GM18861 (cell line): ENCODE results near the gene TRIM60.
"Not testable (repeated sequence)": the region's sequence is repeated elsewhere in the genome, so short reads cannot be mapped to it uniquely, and the experiment has no call there.

Source experiments
- ATAC-seq: cut with Tn5 transposase; IDR thresholded peaks from one replicate; pipeline ENCODE4 v1.9.1; 2021; ENCODE audit not compliant: unreplicated experiment

The TRIM60 gene

DNA sequence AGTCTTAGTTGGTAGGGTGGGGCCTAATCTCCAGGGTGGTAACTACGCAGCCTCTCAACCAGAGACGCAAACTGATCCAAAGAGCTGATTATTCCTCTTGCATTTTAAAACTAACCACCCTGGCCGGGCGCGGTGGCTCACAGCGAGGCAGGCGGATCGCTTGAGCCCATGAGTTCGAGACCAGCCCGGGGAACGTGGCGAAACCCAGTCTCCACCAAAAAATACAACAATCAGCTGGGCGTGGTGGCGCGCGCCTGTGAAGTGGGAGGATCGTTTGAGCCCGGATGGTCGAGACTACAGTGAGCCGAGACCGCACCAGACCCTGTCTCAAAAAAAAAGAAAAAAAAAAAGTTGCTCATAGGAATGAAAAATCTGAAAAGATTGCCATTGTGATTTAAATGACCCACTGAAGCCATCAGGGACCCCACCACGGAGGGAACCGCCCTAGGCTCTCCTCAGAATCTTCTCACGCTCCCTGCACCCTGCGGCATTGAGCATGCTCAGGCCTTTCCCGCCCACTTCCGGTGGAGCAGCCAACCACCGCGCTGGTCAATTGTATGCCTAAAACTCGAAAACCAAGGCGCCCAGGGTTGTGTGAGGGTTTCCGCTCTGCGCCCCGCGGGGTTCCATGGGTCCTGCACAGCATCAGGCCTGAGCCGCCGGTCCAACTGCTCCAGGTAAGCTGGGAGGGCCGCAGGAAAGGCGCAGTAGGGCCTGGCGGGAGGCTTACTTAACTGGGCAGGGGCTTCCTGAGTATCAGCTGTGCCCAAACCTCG lies at the start of gene TRIM60:
Gene TRIM60, plus strand, starts transcription at position 564 of the 776 bp plus-strand sequence. CDS start 8,074 bp downstream, outside the sequence.
- ATAC-seq = no peak

GRCh38 chr4:164989471-164989870 lies 42.3 kb upstream of the TRIM60 start:
- no peak for ATAC-seq

DNA sequence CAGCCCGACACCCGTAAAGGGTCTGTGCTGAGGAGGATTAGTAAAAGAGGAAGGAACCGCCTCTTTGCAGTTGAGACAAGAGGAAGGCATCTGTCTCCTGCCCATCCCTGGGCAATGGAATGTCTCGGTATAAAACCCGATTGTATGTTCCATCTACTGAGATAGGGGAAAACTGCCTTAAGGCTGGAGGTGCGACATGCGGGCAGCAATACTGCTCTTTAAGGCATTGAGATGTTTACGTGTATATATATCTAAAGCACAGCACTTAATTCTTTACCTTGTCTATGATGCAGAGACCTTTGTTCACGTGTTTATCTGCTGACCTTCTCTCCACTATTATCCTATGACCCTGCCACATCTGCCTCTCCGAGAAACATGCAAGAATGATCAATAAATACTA lies 41.0 kb upstream of the TRIM60 start:
- ATAC-seq = not testable (repeated sequence)

DNA sequence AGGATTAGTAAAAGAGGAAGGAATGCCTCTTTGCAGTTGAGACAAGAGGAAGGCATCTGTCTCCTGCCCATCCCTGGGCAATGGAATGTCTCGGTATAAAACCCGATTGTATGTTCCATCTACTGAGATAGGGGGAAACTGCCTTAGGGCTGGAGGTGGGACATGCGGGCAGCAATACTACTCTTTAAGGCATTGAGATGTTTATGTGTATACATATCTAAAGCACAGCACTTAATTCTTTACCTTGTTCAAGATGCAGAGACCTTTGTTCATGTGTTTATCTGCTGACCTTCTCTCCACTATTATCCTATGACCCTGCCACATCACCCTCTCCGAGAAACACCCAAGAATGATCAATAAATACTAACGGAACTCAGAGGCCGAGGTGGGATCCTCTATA lies 35.7 kb upstream of the TRIM60 start:
- ATAC-seq = not testable (repeated sequence)

DNA sequence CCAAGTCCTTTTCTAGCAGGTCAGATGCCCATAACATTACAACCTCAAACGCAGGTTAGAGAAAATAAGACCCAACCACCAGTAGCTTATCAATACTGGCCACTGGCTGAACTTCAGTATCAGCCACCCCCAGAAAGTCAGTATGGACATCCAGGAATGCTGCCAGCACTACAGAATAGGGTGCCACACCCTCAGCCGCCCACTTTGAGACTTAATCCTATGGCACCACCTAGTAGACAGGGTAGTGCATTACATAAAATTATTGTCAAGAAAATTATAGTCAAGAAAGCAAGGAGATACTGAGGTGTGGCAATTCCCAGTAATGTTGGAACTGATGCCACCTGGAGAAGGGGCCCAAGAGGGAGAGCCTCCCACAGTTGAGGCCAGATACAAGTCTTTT lies 34.5 kb upstream of the TRIM60 start:
- no peak for ATAC-seq

- ATAC-seq = no peak
Measured at GRCh38 chr4:164997941-164998340, 33.9 kb upstream of the TRIM60 start.

DNA sequence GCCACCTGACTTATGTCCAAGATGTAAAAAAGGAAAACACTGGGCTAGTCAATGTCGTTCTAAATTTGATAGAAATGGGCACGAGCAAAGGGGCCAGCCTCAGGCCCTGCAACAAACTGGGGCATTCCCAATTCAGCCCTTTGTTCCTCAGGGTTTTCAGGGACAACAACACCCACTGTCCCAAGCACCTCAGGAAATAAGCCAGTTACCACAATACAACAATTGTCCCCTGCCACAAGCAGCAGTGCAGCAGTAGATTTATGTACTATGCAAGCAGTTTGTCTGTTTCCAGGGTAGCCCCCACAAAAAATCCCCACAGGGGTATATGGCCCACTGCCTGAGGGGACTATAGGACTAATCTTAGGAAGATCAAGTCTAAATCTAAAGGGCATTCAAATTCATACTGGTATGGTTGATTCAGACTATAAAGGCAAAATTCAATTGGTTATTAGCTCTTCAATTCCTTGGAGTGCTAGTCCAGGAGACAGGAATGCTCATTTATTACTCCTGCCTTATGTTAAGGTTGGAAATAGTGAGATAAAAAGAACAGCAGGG lies 33.2 kb upstream of the TRIM60 start:
- ATAC-seq = not testable (repeated sequence)

DNA sequence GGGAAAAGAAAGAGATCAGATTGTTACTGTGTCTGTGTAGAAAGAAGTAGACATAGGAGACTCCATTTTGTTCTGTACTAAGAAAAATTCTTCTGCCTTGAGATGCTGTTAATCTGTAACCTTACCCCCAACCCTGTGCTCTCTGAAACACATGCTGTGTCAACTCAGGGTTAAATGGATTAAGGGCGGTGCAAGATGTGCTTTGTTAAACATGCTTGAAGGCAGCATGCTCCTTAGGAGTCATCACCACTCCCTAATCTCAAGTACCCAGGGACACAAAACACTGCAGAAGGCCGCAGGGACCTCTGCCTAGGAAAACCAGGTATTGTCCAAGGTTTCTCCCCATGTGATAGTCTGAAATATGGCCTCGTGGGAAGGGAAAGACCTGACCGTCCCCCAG lies 29.8 kb upstream of the TRIM60 start:
- not testable (repeated sequence) for ATAC-seq

DNA sequence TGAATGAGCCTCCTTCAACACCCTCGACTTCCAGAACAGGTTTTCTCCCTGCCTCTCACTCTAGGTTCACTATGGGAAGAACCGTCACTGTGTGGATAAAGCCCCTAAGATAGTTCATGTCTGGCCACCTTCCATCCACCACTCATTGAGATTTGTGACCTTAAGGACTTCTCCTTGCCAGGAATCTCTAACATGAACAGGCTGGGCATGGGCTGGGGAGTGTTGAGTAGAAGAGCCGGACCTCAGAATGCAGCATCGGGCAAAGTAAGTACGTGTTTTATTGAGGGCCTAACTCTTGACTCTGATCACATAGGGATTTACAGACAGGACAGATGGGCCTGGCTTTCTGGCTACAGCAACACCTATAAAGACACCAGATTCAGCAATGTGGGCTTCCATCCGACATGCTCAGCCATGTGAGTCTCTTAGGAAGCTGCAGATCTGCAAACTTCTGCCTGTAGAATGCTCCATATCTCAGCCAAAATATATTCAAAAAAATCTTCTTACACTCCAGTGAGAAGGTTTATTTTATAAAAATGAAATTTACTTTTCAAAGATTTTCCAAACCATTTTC lies 26.4 kb upstream of the TRIM60 start:
- no peak for ATAC-seq

- no peak for ATAC-seq
Measured at GRCh38 chr4:165006456-165006855, 25.3 kb upstream of the TRIM60 start.

GRCh38 chr4:165006886-165007285 lies 24.9 kb upstream of the TRIM60 start:
- ATAC-seq = no peak

DNA sequence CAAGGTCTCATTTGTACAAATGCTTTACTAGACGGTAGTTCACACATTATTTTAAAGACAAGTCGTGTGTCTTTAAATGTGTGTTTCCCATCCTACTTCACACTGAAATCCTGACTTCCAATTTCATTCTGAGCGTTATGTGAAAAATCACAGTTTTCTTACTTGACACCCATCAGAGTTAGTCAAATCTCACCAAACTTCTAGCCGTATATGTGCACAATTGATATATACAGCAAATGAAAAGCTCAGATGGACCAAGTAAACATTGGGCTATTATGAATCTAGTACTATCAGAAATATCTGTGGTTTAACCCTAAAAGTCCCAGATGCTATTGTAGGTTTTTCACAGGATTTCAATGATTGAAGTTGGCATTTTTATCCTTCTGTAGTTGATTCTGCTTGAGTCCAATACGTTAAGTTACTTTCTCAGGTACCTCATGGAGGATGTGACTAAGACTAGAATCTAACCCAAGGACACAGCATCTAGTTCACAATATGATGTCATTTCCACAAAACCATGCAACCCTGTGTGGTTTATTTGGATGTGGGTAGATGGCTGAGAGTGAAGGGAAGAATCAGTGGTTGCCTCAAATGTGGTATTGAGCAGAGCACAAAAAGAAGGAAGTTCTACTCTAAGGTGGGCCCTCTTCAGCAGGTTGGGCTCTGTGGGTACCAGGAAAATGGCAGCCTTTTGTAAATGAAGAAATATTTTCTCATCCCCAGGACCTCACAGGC lies 22.1 kb upstream of the TRIM60 start:
- ATAC-seq = no peak

GRCh38 chr4:165010487-165010886 lies 21.3 kb upstream of the TRIM60 start:
- ATAC-seq = no peak

- no peak for ATAC-seq
Measured at GRCh38 chr4:165010991-165011390, 20.8 kb upstream of the TRIM60 start.

DNA sequence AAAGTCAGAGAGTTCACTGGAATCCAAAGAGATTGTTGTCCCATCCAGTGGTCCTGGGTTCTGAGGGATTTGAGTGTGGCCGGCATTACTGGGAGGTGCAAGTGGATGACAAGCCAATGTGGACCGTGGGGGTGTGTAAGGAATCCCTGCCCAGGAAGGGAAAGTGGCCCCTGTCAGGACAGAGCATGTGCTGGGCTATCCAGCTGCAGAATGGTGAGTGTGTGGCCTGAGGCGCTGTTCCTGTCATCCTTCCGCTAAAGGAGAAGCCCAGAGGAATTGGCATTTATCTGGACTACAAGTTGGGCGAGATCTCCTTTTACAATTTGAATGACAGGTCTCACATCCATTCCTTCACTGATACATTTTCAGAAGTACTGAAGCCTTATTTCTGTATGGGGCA lies 20.4 kb upstream of the TRIM60 start:
- no peak for ATAC-seq

DNA sequence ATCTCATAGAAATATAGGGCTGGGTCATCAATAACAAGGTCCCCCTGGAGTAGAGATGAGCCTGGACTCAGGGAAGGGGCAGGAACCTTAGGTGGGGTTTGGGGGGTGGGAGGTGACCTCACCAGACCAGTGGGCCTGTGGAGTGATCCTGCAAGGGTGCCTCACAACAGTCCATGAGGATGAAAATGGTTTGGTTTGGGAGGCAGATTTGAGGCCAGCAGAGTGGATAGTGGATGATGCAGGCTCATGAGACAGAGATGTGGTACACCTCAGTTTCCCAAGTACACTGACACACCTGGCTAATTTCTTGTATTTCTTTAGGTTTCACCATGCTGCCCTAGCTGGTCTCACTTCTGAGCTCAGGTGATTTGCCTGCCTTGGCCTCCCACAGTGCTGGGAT lies 18.1 kb upstream of the TRIM60 start:
- ATAC-seq = no peak

- no peak for ATAC-seq
Measured at GRCh38 chr4:165016971-165017370, 14.8 kb upstream of the TRIM60 start.

- not testable (repeated sequence) for ATAC-seq
Measured at GRCh38 chr4:165019995-165020394, 11.8 kb upstream of the TRIM60 start.

GRCh38 chr4:165025782-165026181 lies 6.0 kb upstream of the TRIM60 start:
- not testable (repeated sequence) for ATAC-seq

GRCh38 chr4:165027762-165028402 lies 3.9 kb upstream of the TRIM60 start:
- no peak for ATAC-seq

- no peak for ATAC-seq
Measured at GRCh38 chr4:165048170-165048569, 16.4 kb downstream of the TRIM60 start.
